ENCODE measurements around the gene ELOVL5. TPM values are rescaled to one million over a fixed set of nuclear protein-coding genes. Genes with fewer than 3 reads are reported as not detected.

ELOVL5 gene
- total and polyA plus RNA-seq, 2 experiments from 2014 or later: 83.3 to 180 TPM

DNA sequence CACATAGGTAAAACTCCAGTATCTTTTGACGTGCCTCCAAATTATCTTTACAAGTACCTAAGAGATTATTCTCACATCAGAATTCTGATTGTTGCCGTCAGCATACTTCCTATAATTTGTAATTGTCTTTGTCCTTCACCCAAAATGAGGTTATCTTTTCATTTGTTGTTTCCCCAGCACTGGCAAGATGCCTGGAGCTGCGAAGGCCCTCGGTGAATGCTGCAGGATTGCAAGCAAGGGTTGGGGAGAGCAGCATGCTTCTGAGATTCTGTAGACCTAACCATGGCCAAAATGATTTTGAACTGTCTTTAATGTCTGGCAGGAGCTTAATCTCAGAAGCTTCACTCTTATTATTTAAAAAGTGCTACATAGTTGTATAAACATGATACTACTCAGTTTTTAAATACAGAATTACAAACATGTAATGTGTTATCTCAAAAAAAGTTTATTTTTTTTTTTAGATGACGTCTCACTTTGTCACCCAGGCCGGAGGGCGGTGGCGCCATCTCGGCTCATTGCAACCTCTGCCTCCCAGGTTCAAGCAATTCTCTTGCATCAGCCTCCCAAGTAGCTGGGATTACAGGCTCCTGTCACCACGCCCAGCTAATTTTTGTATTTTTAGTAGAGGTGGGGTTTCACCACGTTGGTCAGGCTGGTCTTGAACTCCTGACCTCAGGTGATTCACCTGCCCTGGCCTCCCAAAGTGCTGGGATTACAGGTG is 88.7 kb downstream of the ELOVL5 start:
- Mint-ChIP-seq H3K4me1 (no peaks in the 10 kb centered on the region), H3K9me3 (no peaks in the 10 kb centered on the region), H3K27ac (no peak overlapping the region), H3K4me3 (no peak overlapping the region), H3K27me3 (ENCODE audit: insufficient read depth, low read depth, poor library complexity) (peaks cover 6% of the 10 kb centered on the region), H3K36me3 (ENCODE audit: low read depth) (peaks cover 36% of the 10 kb centered on the region)
- Histone ChIP-seq H3K4me1 (ENCODE audit: insufficient read depth) (no peaks in the 10 kb centered on the region), H3K36me3 (ENCODE audit: insufficient read depth) (peaks cover 18% of the 10 kb centered on the region; the same call in 1 of the 2 replicates), H3K27me3 (ENCODE audit: insufficient read depth) (no peaks in the 10 kb centered on the region), H3K27ac (ENCODE audit: low read depth) (no peak overlapping the region; the same call in 1 of the 2 replicates), H3F3A (replicated peaks; ENCODE audit: low read depth) (no peaks in the 10 kb centered on the region), H3K4me2 (no peak overlapping the region), H3K79me2 (replicated peaks; ENCODE audit: insufficient read depth) (no peaks in the 10 kb centered on the region), H2AFZ (no peak overlapping the region), H3K9me2 (ENCODE audit: insufficient read depth) (no peaks in the 10 kb centered on the region), H4K20me1 (replicated peaks; ENCODE audit: insufficient read depth) (peaks cover 13% of the 10 kb centered on the region), H3K4me3 (no peak overlapping the region)
- TF ChIP-seq JUNB (IDR thresholded peaks at IDR 0.05; ENCODE audit: unreplicated experiment) (no peak), EZH2 (IDR thresholded peaks at IDR 0.05; ENCODE audit: low read depth, unreplicated experiment) (no peak), ZNF331 (CRISPR knock-in tag; IDR thresholded peaks at IDR 0.05; ENCODE audit: low read depth) (no peak), NANOG (IDR thresholded peaks at IDR 0.05; ENCODE audit: borderline replicate concordance) (no peak), POLR2AphosphoS5 (IDR thresholded peaks at IDR 0.05; ENCODE audit: low read depth) (no peak), STAT1 (IDR thresholded peaks at IDR 0.05; ENCODE audit: unreplicated experiment) (no peak), ZNF114 (CRISPR knock-in tag; IDR thresholded peaks at IDR 0.05) (no peak), CREB1 (CRISPR knock-in tag; IDR thresholded peaks at IDR 0.05; ENCODE audit: low read depth) (no peak)
- TF ChIP-seq, protein P1, sequence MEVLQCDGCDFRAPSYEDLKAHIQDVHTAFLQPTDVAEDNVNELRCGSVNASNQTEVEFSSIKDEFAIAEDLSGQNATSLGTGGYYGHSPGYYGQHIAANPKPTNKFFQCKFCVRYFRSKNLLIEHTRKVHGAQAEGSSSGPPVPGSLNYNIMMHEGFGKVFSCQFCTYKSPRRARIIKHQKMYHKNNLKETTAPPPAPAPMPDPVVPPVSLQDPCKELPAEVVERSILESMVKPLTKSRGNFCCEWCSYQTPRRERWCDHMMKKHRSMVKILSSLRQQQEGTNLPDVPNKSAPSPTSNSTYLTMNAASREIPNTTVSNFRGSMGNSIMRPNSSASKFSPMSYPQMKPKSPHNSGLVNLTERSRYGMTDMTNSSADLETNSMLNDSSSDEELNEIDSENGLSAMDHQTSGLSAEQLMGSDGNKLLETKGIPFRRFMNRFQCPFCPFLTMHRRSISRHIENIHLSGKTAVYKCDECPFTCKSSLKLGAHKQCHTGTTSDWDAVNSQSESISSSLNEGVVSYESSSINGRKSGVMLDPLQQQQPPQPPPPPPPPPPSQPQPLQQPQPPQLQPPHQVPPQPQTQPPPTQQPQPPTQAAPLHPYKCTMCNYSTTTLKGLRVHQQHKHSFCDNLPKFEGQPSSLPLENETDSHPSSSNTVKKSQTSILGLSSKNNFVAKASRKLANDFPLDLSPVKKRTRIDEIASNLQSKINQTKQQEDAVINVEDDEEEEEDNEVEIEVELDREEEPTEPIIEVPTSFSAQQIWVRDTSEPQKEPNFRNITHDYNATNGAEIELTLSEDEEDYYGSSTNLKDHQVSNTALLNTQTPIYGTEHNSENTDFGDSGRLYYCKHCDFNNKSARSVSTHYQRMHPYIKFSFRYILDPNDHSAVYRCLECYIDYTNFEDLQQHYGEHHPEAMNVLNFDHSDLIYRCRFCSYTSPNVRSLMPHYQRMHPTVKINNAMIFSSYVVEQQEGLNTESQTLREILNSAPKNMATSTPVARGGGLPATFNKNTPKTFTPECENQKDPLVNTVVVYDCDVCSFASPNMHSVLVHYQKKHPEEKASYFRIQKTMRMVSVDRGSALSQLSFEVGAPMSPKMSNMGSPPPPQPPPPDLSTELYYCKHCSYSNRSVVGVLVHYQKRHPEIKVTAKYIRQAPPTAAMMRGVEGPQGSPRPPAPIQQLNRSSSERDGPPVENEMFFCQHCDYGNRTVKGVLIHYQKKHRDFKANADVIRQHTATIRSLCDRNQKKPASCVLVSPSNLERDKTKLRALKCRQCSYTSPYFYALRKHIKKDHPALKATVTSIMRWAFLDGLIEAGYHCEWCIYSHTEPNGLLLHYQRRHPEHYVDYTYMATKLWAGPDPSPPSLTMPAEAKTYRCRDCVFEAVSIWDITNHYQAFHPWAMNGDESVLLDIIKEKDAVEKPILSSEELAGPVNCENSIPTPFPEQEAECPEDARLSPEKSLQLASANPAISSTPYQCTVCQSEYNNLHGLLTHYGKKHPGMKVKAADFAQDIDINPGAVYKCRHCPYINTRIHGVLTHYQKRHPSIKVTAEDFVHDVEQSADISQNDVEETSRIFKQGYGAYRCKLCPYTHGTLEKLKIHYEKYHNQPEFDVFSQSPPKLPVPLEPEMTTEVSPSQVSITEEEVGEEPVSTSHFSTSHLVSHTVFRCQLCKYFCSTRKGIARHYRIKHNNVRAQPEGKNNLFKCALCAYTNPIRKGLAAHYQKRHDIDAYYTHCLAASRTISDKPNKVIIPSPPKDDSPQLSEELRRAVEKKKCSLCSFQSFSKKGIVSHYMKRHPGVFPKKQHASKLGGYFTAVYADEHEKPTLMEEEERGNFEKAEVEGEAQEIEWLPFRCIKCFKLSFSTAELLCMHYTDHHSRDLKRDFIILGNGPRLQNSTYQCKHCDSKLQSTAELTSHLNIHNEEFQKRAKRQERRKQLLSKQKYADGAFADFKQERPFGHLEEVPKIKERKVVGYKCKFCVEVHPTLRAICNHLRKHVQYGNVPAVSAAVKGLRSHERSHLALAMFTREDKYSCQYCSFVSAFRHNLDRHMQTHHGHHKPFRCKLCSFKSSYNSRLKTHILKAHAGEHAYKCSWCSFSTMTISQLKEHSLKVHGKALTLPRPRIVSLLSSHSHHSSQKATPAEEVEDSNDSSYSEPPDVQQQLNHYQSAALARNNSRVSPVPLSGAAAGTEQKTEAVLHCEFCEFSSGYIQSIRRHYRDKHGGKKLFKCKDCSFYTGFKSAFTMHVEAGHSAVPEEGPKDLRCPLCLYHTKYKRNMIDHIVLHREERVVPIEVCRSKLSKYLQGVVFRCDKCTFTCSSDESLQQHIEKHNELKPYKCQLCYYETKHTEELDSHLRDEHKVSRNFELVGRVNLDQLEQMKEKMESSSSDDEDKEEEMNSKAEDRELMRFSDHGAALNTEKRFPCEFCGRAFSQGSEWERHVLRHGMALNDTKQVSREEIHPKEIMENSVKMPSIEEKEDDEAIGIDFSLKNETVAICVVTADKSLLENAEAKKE (CRISPR knock-in tag; IDR thresholded peaks at IDR 0.05): no peak
- TF ChIP-seq, protein P2, sequence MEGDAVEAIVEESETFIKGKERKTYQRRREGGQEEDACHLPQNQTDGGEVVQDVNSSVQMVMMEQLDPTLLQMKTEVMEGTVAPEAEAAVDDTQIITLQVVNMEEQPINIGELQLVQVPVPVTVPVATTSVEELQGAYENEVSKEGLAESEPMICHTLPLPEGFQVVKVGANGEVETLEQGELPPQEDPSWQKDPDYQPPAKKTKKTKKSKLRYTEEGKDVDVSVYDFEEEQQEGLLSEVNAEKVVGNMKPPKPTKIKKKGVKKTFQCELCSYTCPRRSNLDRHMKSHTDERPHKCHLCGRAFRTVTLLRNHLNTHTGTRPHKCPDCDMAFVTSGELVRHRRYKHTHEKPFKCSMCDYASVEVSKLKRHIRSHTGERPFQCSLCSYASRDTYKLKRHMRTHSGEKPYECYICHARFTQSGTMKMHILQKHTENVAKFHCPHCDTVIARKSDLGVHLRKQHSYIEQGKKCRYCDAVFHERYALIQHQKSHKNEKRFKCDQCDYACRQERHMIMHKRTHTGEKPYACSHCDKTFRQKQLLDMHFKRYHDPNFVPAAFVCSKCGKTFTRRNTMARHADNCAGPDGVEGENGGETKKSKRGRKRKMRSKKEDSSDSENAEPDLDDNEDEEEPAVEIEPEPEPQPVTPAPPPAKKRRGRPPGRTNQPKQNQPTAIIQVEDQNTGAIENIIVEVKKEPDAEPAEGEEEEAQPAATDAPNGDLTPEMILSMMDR (conservative IDR thresholded peaks at IDR 0.05; ENCODE audit: low read depth in 2 of 2): no peak
- TF ChIP-seq, protein P3, sequence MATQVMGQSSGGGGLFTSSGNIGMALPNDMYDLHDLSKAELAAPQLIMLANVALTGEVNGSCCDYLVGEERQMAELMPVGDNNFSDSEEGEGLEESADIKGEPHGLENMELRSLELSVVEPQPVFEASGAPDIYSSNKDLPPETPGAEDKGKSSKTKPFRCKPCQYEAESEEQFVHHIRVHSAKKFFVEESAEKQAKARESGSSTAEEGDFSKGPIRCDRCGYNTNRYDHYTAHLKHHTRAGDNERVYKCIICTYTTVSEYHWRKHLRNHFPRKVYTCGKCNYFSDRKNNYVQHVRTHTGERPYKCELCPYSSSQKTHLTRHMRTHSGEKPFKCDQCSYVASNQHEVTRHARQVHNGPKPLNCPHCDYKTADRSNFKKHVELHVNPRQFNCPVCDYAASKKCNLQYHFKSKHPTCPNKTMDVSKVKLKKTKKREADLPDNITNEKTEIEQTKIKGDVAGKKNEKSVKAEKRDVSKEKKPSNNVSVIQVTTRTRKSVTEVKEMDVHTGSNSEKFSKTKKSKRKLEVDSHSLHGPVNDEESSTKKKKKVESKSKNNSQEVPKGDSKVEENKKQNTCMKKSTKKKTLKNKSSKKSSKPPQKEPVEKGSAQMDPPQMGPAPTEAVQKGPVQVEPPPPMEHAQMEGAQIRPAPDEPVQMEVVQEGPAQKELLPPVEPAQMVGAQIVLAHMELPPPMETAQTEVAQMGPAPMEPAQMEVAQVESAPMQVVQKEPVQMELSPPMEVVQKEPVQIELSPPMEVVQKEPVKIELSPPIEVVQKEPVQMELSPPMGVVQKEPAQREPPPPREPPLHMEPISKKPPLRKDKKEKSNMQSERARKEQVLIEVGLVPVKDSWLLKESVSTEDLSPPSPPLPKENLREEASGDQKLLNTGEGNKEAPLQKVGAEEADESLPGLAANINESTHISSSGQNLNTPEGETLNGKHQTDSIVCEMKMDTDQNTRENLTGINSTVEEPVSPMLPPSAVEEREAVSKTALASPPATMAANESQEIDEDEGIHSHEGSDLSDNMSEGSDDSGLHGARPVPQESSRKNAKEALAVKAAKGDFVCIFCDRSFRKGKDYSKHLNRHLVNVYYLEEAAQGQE (IDR thresholded peaks at IDR 0.05; ENCODE audit: unreplicated experiment): no peak
- TF ChIP-seq, protein P4, sequence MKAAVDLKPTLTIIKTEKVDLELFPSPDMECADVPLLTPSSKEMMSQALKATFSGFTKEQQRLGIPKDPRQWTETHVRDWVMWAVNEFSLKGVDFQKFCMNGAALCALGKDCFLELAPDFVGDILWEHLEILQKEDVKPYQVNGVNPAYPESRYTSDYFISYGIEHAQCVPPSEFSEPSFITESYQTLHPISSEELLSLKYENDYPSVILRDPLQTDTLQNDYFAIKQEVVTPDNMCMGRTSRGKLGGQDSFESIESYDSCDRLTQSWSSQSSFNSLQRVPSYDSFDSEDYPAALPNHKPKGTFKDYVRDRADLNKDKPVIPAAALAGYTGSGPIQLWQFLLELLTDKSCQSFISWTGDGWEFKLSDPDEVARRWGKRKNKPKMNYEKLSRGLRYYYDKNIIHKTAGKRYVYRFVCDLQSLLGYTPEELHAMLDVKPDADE (IDR thresholded peaks at IDR 0.05): no peak
- ATAC-seq (no peak), DNase-seq (ENCODE audit: low spot score) (no peak)

All from GM23338 (cell line).